ELF-1 (cell line): ENCODE results near the gene CUTC.

ENCODE experiments used
- DNase-seq: peaks from one replicate; pipeline ENCODE4 v3.0.0-alpha.2; 2016; ENCODE audit warnings: low read depth, low spot score

The CUTC gene

DNA sequence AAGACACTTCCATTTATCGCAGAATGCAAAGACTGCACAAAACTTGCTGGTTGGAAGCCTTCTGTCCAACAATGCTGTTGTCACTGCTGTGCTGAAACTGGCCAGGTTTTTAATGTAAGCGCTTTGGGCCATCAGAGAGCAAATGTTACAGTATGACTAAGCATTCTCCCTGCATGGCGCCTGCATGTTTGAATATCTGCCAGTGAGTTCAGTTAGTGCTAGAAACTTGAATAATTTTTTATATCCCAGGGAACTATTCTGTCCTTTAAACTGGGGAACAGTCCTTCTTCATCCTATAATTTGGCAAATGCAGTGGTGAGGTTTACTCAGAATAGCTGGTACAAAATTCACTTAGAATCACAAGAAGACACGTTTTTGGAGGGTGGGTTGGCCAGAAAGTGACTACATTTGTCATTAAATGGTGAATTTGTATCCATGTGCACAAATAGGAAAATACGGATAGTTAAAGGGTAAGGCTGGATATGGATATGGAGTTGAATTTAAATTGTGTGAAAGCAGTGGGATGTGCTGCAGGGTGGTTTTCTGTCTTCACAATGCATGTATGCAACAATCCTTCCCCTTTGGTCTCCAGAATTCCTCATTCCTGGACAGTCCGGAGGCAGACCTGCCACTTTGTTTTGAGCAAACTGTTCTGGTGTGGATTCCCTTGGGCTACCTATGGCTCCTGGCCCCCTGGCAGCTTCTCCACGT lies 52.1 kb downstream of the CUTC start:
- DNase-seq: no peak

DNA sequence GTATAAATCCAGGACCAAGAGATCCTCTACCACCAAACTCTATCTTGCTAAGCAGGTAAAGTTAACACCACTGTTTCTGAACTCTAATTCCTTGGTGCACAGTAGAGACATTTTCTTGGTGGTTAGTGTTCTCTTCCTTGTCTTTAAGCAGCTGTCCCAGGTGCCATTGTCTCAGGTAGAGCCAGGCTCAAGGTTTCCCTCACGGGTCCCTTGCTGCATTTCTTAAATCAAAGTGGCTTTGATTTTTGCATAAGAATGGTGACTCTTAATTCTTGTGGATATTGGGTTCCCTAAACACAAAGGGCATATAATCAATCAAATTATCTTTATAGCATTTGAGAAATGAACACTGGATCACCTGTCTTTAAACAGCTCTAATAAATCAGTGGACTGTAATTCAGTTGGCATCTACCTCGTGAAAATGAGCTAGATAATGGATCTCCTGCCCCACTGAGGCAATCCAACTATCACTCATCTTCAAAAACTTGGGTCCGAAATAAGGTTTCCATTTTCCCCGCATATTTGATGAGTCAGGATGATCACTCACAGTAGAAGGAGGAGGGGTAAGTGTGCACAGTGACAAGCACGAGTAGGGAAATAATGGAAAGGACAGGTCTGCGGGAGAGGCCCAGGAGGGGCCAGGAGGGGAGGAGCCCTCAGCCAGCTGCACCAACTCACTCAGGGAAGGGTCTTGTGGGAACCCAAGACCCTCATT lies 52.9 kb downstream of the CUTC start:
- DNase-seq: no peak

GRCh38 chr10:99785646-99786045 lies 53.6 kb downstream of the CUTC start:
- DNase-seq: peak; percentile 23

DNA sequence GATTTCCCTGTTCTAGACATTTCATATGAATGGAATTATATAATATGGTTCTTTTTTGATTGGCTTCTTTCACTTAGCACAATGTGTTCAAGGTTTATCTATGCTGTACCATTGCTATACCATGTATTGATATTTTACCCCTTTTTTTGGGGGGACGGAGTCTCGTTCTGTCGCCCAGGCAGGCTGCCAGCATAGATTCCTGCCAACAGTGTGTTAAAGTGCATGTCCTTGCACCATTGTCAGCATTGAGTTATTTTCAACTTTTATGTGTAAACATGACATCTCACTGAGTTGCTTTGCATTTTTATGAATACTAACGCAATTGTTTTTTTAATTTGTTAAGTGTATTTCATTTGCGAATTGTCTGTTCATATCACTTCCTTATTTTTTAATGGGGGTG lies 55.3 kb downstream of the CUTC start:
- no peak for DNase-seq

DNA sequence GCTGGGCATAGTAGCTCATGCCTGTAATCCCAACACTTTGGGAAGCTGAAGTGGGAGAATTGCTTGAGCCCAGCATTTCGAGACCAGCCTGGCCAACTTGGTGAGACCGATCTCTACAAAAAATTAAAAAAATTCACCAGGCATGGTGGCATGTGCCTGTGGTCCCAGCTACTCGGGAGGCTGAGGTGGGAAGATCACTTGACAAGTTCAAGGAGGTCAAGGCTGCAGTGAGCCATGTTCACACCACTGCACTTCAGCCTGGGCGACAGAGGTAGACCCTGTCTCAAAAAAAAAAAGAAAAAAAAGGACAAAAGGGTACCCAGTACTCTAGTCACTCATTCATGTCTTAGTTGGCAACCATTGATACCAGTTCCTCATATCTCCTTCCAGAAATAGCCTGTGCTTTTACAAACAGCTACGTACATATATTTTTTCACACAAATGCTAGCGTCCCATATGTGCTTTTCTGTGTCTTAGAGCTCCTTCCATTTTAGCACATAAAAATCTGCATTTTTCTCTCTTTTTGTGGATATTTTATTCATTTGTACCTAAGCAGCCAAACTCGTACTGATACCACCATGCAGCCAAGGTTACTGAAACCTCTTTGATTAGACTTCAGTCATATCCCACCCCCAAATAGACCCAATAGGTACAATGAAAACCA lies 55.9 kb downstream of the CUTC start:
- no peak for DNase-seq

DNA sequence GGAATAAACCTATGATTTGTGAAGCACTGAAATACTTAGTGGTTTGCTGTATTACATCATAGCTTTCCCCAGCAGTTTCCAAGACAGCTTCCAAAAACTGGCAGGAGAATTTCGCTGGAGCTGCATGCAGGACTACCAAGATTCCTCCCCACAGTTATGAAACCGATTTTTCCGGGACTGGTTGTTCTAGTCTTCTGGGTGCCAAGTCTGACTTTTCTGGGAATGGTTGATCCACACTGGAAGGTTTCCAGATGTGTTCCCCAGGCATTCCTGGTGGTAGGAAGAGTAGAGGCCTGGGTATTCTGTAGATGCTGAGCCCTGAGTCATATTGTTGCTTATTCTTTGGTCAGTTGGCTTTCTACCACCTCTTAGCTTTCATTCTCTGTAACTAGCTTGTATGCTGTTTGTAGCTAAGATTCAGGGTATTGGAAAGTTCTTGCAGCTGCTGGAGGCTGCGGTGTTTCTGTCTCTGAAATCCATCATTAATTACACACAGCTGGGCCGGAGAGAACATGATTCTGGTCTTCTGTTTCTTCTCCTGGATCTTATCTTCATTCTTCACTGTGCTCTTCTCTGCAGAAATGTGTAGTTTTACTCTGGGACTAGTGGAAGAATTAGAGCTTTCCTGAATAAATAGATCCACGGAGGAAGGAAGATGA lies 56.7 kb downstream of the CUTC start:
- no peak for DNase-seq

DNA sequence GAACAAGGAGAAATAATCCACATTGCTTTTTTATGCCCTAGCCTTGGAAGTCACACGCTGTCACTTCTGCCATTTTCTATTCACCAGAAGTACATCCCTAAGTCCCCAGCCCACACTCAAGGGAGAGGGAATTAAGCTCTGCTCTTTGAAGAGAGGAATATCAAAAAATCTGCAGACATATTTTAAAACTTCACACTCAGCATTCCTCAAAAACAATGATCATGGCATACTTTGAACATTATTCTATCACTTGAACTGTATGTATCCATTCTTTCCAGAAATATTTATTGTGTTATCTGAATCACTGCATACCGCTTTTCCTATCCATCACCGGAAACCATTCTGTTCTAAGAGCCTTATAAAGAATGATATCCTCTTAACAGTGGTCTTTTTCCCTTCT lies 59.8 kb downstream of the CUTC start:
- no peak for DNase-seq

GRCh38 chr10:99793819-99794218 lies 61.8 kb downstream of the CUTC start:
- no peak for DNase-seq

GRCh38 chr10:99796928-99797327 lies 64.9 kb downstream of the CUTC start:
- no peak for DNase-seq

DNA sequence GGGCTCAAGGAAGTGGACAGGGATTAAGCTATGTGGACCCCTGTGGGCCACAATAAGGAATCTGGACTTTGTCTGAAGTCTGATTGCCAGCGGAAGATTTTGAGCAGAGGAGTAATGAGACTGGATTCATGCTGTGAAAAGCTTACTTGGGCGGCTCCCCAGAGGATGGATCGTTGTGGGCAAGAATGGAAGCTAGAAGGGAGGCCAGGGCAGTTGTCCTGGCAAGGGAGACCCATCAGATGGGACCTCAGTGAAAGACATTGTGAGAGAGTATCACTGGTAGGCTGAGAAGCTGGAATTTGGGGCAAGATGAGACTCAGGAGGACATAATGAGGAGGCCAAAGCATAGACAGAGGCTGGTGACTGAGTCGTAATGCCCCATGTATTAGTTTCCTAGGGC lies 66.0 kb downstream of the CUTC start:
- DNase-seq: no peak

- DNase-seq: no peak
Measured at GRCh38 chr10:99798920-99799319, 66.9 kb downstream of the CUTC start.

GRCh38 chr10:99799613-99800012 lies 67.6 kb downstream of the CUTC start:
- no peak for DNase-seq

DNA sequence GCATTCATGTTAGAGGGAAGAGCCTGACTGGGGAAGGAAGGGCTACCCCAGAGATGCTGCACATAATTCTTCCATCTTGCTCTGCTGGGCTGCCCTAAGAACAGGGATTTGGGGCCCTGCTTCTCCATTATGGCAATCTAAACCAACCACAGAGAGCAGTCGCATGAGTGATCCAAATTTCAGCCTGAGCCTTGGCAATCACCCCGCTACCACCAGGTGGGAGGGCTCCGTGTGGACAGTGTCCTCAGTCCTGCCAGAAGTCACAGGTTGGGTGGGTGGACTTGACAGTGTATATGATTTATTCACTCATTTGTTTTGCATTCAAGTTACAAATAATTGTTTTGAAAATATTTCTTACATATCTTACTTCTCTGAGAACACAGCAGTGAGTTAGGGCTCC lies 72.4 kb downstream of the CUTC start:
- no peak for DNase-seq

- no peak for DNase-seq
Measured at GRCh38 chr10:99805190-99805589, 73.2 kb downstream of the CUTC start.
